ENCODE measurements around the gene ASIC2.

Gene ASIC2

GRCh38 chr17:33202796-33203495 lies 90.1 kb downstream of the ASIC2 start:
- no peak for DNase-seq

GRCh38 chr17:33202021-33202420 lies 91.1 kb downstream of the ASIC2 start:
- DNase-seq = no peak

- no peak for DNase-seq
Measured at GRCh38 chr17:33201283-33201682, 91.8 kb downstream of the ASIC2 start.

- DNase-seq = no peak
Measured at GRCh38 chr17:33200587-33200986, 92.5 kb downstream of the ASIC2 start.

GRCh38 chr17:33199571-33200510 lies 93.3 kb downstream of the ASIC2 start:
- no peak for DNase-seq

- no peak for DNase-seq
Measured at GRCh38 chr17:33198954-33199353, 94.1 kb downstream of the ASIC2 start.

GRCh38 chr17:33197342-33197741 lies 95.8 kb downstream of the ASIC2 start:
- DNase-seq = no peak

GRCh38 chr17:33196883-33197282 lies 96.2 kb downstream of the ASIC2 start:
- no peak for DNase-seq

GRCh38 chr17:33192951-33193911 lies 99.9 kb downstream of the ASIC2 start:
- no peak for DNase-seq

GRCh38 chr17:33183487-33184026 lies 109.5 kb downstream of the ASIC2 start:
- no peak for DNase-seq

GRCh38 chr17:33179151-33179550 lies 113.9 kb downstream of the ASIC2 start:
- no peak for DNase-seq

GRCh38 chr17:33178681-33179080 lies 114.4 kb downstream of the ASIC2 start:
- DNase-seq = no peak

GRCh38 chr17:33175562-33175961 lies 117.5 kb downstream of the ASIC2 start:
- DNase-seq = no peak

- no peak for DNase-seq
Measured at GRCh38 chr17:33171931-33172330, 121.2 kb downstream of the ASIC2 start.

GRCh38 chr17:33169580-33170285 lies 123.4 kb downstream of the ASIC2 start:
- no peak for DNase-seq

GRCh38 chr17:33167736-33168135 lies 125.4 kb downstream of the ASIC2 start:
- DNase-seq = no peak

GRCh38 chr17:33166472-33166871 lies 126.6 kb downstream of the ASIC2 start:
- DNase-seq = no peak

GRCh38 chr17:33164169-33164881 lies 128.8 kb downstream of the ASIC2 start:
- DNase-seq = no peak

GRCh38 chr17:33163533-33164168 lies 129.4 kb downstream of the ASIC2 start:
- DNase-seq = no peak

- no peak for DNase-seq
Measured at GRCh38 chr17:33154869-33155455, 138.1 kb downstream of the ASIC2 start.

Measured in stimulated activated CD4-positive, alpha-beta T cell treated with anti-CD3 and anti-CD28 coated beads, Interleukin-4, amount 100 ng/mL, for 1 hour (primary cell).